HG02938 (cell line): ENCODE data around the gene FAM114A1.

ENCODE experiments used
- ATAC-seq: cut with Tn5 transposase; IDR thresholded peaks from one replicate; pipeline ENCODE4 v1.9.1; 2021; ENCODE audit warnings: mild to moderate bottlenecking, moderate library complexity; ENCODE audit not compliant: unreplicated experiment

The FAM114A1 gene

DNA sequence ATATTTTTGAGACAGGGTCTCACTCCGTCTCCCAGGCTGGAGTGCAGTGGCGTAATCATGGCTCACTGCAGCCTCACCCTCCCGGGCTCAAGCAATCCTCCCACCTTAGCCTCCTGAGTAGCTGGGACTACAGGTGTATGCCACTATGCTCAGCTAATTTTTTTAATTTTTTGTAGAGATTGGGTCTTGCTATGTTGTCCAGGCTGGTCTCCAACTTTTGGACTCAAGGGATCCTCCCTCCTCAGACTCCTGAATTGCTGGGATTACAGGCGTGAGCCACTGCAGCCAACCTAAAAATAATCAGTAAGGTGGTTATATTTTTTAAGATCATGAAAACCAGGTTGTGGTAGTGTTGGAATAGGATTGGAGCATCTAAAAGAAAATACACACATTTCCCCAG lies 126.5 kb downstream of the FAM114A1 start:
- no peak for ATAC-seq
